OCI-LY1 (cell line): ENCODE measurements around the gene PUS10.

Experiments
- H2AFZ ChIP-seq: fragments of 200-600 bp; sonication (generic), shearing (Covaris generic); 2 replicates; pipeline ENCODE4 v1.6.0; 2014; ENCODE audit warnings: antibody characterized with exemption, mild to moderate bottlenecking, low read length
- H3F3A ChIP-seq: fragments of 200-600 bp; sonication (generic), shearing (Covaris generic); 2 replicates; pipeline ENCODE4 v1.6.0; 2014; ENCODE audit warnings: mild to moderate bottlenecking, antibody characterized with exemption, low read length, moderate library complexity; ENCODE audit not compliant: insufficient read depth
- H3K27ac ChIP-seq: fragments of 200-600 bp; sonication (generic); 2 replicates; pipeline ENCODE4 v1.5.1; 2014; ENCODE audit warnings: low read length, mixed run types, mild to moderate bottlenecking, low read depth; ENCODE audit not compliant: poor library complexity, severe bottlenecking
- H3K27me3 ChIP-seq: fragments of 200-600 bp; sonication (generic); 2 replicates; pipeline ENCODE4 v1.6.0; 2014; ENCODE audit warnings: antibody characterized with exemption, mild to moderate bottlenecking, low read length, moderate library complexity; ENCODE audit not compliant: insufficient read depth
- H3K36me3 ChIP-seq: fragments of 200-600 bp; sonication (generic); 2 replicates; pipeline ENCODE4 v1.6.1; 2014; ENCODE audit warnings: mild to moderate bottlenecking, antibody characterized with exemption, low read length, moderate library complexity, mixed read lengths; ENCODE audit not compliant: insufficient read depth
- H3K4me1 ChIP-seq: fragments of 200-600 bp; sonication (generic); 2 replicates; pipeline ENCODE4 v1.5.1; 2014; ENCODE audit warnings: mild to moderate bottlenecking, low read length, moderate library complexity; ENCODE audit not compliant: insufficient read depth, severe bottlenecking
- H3K4me2 ChIP-seq: fragments of 200-600 bp; sonication (generic), shearing (Covaris generic); 2 replicates; pipeline ENCODE4 v1.6.1; 2014; ENCODE audit warnings: low read length
- H3K4me3 ChIP-seq: fragments of 200-600 bp; sonication (generic); 2 replicates; pipeline ENCODE4 v1.5.1; 2014; ENCODE audit warnings: low read length, low read depth, mild to moderate bottlenecking, mixed read lengths; ENCODE audit not compliant: poor library complexity, severe bottlenecking
- H3K79me2 ChIP-seq: fragments of 200-600 bp; shearing (Covaris generic); 2 replicates; pipeline ENCODE4 v1.6.1; 2016; ENCODE audit warnings: mixed run types, low read length, mixed read lengths; ENCODE audit not compliant: insufficient read depth
- H3K9ac ChIP-seq: fragments of 200-600 bp; sonication (generic), shearing (Covaris generic); 2 replicates; pipeline ENCODE4 v1.6.1; 2014; ENCODE audit warnings: mild to moderate bottlenecking, low read length, mixed read lengths
- H3K9me2 ChIP-seq: fragments of 200-600 bp; sonication (generic), shearing (Covaris generic); 2 replicates; pipeline ENCODE4 v1.6.1; 2014; ENCODE audit warnings: low read depth, mild to moderate bottlenecking, low read length, mixed read lengths
- H3K9me3 ChIP-seq: fragments of 200-600 bp; shearing (Covaris generic); 2 replicates; pipeline ENCODE4 v1.6.1; 2014; ENCODE audit warnings: low read length, mixed read lengths
- H4K20me1 ChIP-seq: fragments of 200-600 bp; sonication (generic), shearing (Covaris generic); 2 replicates; pipeline ENCODE4 v1.6.0; 2016; ENCODE audit warnings: mild to moderate bottlenecking, low read length; ENCODE audit not compliant: insufficient read depth
- CTCF ChIP-seq: fragments of 200-600 bp; sonication (generic), shearing (Covaris generic); IDR thresholded peaks from 2 replicates; pipeline ENCODE4 v1.5.1; 2017; ENCODE audit warnings: mild to moderate bottlenecking, antibody characterized with exemption, low read length, moderate library complexity, mixed read lengths
- EZH2 ChIP-seq: fragments of 200-600 bp; sonication (generic), shearing (Covaris generic); IDR thresholded peaks from 2 replicates; pipeline ENCODE4 v1.8.0; 2017; ENCODE audit warnings: borderline replicate concordance, mixed run types, mild to moderate bottlenecking, antibody characterized with exemption, low read length, moderate library complexity, mixed read lengths

Gene PUS10

DNA sequence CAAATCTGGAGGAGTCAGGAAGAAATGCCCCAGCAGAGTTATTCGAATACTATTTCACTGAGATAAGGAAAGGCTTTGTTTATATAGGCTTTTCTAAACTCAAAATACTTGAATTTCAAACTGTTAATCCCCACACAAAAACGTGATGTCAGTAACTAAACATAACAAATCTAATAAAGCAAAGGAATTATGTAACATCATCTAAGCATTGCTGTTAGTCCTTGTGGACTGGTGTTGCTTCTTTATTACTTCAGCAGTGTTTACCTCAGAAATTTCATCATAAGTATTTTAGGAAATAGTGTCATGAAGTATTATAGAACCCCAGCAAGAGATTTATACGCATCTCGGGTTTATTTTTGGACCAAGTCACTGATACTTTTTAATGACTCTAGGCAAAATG is 27.9 kb upstream of the PUS10 start:
- H3K36me3 ChIP-seq = peaks cover 71% of the 10 kb centered on the region
- no peaks in the 10 kb centered on the region for H3K79me2 ChIP-seq
- no peaks in the 10 kb centered on the region for H3K4me1 ChIP-seq
- no peaks in the 10 kb centered on the region for H3K9me3 ChIP-seq
- no peaks in the 10 kb centered on the region for H3K27me3 ChIP-seq
- H3K9ac ChIP-seq = no peak overlapping the region
- H3K4me2 ChIP-seq = no peak overlapping the region
- no peaks in the 10 kb centered on the region for H3F3A ChIP-seq
- H4K20me1 ChIP-seq = no peaks in the 10 kb centered on the region
- no peak overlapping the region for H3K4me3 ChIP-seq
- no peak overlapping the region for H3K27ac ChIP-seq
- no peak for TF ChIP-seq CTCF
- no peak for TF ChIP-seq EZH2
- H2AFZ ChIP-seq = no peak overlapping the region
- H3K9me2 ChIP-seq = no peaks in the 10 kb centered on the region

DNA sequence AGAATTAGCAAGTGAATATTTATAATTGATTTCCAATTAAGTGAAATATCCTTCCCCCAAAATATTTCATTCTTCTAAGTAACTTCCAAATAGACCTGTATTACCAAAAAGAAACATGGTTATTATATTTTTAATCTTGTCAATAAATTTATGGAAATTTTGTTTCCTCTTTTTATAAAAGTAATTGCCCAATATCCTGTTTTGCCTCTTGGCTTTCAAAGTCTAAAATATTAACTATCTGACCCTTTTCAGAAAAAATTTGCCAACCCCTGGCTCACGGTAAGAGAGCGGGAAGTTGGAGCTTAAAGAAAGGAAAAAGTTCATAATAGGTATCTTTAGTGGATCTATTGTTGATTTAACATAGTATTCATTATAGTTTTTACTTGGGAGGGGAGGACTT is 27.2 kb upstream of the PUS10 start:
- Histone ChIP-seq H3K27me3 (no peaks in the 10 kb centered on the region), H3K27ac (no peak overlapping the region), H4K20me1 (no peaks in the 10 kb centered on the region), H3K4me2 (no peak overlapping the region), H3K79me2 (no peaks in the 10 kb centered on the region), H3F3A (no peaks in the 10 kb centered on the region), H2AFZ (no peak overlapping the region), H3K9me2 (no peaks in the 10 kb centered on the region), H3K9ac (no peak overlapping the region), H3K36me3 (peaks cover 63% of the 10 kb centered on the region), H3K9me3 (no peaks in the 10 kb centered on the region), H3K4me3 (no peak overlapping the region), H3K4me1 (no peaks in the 10 kb centered on the region)
- no peak for TF ChIP-seq CTCF
- TF ChIP-seq EZH2 = no peak

GRCh38 chr2:61044636-61045035 is 26.6 kb upstream of the PUS10 start:
- no peaks in the 10 kb centered on the region for H4K20me1 ChIP-seq
- no peak overlapping the region for H3K4me3 ChIP-seq
- H3K36me3 ChIP-seq = peaks cover 58% of the 10 kb centered on the region
- no peak overlapping the region for H3K4me2 ChIP-seq
- H3K79me2 ChIP-seq = no peaks in the 10 kb centered on the region
- TF ChIP-seq EZH2 (no peak), CTCF (no peak)
- no peaks in the 10 kb centered on the region for H3K9me2 ChIP-seq
- no peaks in the 10 kb centered on the region for H3K9me3 ChIP-seq
- H3K27me3 ChIP-seq = no peaks in the 10 kb centered on the region
- no peaks in the 10 kb centered on the region for H3K4me1 ChIP-seq
- H2AFZ ChIP-seq = no peak overlapping the region
- no peak overlapping the region for H3K9ac ChIP-seq
- H3K27ac ChIP-seq = no peak overlapping the region
- no peaks in the 10 kb centered on the region for H3F3A ChIP-seq
